MM.1S (cell line): ENCODE results near the gene CLIC4.
A peak's percentile ranks its signal among the peaks of the same experiment; 100 is the strongest.

Experiments used
- EZH2 ChIP-seq: fragments of 300-600 bp; sonication (generic); optimal IDR thresholded peaks from 2 replicates; pipeline ENCODE3; 2017; ENCODE audit warnings: low read depth, mild to moderate bottlenecking, antibody characterized with exemption, low read length, mixed read lengths
- TF ChIP-seq, protein P1 (sequence below): fragments of 300-600 bp; sonication (generic); IDR thresholded peaks from 2 replicates; pipeline ENCODE4 v1.5.1; 2016; ENCODE audit warnings: antibody characterized with exemption, low read length, mixed read lengths

DNA sequence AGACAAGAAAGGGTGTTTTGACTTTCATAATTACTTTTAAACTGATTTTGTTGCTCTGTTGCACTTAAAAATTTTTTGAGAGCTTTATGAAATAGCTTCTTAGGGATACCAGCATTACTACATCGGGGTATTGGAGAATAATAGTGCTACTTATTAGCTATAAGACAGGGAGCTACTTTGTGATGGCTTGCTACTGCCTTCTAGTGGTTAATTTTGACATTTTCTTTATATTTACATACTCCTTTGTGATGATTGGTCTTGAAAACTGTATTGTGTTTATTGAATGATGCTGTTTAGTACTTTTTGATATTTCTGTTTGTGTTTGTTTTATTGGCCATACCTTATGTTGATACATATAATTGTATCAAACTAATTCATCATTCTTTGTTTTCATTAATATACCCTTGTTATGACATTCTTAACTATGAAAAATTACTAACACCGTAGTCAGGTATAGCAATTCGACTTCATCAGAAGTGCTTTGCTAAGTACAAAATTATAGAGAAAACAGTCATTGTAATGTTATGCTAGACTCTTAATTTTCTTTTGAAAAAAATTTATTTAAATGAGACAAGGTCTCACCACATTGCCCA is 85.5 kb downstream of the CLIC4 start:
- TF ChIP-seq, protein P1, sequence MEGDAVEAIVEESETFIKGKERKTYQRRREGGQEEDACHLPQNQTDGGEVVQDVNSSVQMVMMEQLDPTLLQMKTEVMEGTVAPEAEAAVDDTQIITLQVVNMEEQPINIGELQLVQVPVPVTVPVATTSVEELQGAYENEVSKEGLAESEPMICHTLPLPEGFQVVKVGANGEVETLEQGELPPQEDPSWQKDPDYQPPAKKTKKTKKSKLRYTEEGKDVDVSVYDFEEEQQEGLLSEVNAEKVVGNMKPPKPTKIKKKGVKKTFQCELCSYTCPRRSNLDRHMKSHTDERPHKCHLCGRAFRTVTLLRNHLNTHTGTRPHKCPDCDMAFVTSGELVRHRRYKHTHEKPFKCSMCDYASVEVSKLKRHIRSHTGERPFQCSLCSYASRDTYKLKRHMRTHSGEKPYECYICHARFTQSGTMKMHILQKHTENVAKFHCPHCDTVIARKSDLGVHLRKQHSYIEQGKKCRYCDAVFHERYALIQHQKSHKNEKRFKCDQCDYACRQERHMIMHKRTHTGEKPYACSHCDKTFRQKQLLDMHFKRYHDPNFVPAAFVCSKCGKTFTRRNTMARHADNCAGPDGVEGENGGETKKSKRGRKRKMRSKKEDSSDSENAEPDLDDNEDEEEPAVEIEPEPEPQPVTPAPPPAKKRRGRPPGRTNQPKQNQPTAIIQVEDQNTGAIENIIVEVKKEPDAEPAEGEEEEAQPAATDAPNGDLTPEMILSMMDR: peak; percentile 80
- TF ChIP-seq EZH2: no peak
